Measurements from ENCODE around the gene XPNPEP3.
A peak's percentile ranks its signal among the peaks of the same experiment; 100 is the strongest.

XPNPEP3 gene

DNA sequence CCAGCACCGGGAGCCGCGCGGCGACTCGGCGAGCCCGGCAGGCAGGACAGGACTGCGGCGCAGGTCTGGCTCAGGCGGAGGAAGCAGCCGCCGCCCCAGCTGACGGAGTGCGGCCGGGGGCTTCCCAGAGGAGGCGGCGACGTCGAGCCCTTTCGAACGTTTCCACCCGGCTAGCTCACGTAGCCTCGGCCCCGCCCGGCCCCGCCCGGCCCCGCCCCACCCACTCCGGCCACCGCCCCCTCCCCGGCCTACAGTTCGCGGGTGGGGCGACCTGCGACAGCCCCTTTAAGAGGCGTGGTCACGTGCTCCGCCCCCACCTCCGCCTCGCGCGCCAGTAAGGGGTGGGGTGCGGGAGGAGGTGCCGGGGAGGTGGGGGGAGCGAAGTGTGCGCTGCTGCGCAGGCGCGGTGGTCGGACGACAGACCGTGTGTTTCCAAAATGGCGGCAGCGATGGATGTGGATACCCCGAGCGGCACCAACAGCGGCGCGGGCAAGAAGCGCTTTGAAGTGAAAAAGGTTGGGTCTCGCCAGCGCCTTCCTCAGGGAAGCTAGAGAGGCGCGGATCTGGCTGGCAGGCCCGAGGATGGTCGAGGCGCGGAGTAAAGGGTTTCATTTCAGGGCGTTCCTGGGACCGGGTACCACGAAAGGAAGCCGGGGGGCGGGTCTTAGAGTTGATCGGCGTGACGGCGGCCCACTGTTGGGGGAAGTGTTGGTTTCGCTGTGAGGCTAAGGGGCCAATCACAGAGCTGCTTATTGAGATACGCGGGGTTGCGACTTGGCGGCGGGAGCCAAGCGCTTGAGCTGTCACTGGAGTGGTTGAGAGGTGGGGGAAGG, 94.2 kb downstream of the XPNPEP3 start, which contains the start of gene RBX1:
Gene RBX1, plus strand, starts transcription at position 417 of the 833 bp plus-strand sequence. Its CDS starts 21 bp downstream, at position 438.
- DNase-seq, result peak; percentile 98

DNA sequence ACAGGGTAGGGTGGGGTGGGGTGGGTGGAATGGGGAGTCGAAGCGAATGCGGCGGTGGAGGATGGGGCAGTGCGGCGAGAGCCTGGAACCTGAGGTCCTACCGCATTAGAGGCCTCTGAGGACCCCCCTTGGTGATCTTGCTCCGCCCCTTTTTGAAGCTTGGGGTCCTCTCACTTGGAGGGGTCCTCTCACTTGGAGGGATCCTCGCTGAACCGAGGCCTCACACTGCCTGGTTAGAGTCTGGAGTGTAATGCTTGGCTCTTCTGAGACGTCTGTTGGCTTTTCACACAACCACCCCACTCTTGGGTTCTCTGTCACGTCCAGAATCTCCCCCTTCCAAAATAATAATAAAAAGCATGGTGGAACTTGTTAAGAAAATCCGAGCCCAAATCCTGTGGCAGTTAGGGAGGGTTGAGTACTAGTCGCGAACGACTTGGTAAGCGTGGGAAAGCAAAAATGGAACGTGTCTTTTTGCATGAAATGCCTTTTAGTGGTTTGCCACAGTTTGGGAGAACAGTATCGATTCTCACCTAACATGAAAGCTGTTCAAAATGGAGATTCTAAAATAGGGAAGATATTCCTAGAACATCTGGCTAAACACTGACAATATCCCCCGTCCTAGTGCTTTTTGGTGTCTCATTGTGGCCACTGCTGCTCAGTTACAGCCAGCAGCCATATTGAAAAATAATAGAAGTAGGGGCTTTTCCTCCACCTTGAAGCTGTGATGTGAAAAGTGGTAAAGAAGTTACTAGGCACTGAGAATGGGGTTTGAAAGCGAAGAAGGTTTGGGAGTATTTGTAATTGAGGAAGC, 95.1 kb downstream of the XPNPEP3 start:
- DNase-seq, result no peak

GRCh38 chr22:40953471-40953870, 96.5 kb downstream of the XPNPEP3 start:
- no peak for DNase-seq

DNA sequence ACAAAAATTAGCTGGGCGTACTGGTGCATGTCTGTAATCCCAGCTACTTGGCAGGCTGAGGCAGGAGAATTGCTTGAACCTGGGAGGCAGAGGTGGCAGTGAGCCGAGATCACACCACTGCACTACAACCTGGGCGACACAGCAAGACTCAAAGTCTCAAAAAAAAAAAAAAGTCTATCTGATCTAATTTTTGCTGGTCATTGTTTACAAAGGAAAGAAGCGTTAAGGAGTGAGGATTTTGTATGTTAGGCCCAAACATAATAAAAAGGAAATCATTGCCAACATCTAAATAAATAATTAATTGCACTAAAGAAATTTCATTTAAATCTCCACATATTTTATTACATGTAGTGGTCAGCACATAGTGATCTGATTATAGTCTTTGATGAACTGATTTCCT, 97.2 kb downstream of the XPNPEP3 start:
- no peak for DNase-seq

DNA sequence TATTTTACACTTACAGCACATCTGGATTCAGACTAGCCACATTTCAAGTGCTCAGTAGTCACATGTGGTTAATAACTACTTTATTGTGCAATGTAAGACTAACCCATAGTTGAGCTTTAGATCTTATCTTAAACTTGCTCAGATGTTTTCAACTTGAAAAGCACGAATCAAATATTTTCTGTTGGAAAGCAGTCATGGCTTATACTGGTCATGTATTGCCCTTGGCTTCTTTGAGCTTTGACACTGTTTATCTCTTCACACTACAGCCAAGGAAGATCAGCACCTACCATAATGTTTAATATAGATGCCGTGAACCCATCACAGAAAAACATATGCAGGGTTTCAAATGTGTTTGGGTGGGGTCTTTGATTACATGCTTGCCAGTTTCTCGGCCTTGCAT, 98.6 kb downstream of the XPNPEP3 start:
- no peak for DNase-seq

DNA sequence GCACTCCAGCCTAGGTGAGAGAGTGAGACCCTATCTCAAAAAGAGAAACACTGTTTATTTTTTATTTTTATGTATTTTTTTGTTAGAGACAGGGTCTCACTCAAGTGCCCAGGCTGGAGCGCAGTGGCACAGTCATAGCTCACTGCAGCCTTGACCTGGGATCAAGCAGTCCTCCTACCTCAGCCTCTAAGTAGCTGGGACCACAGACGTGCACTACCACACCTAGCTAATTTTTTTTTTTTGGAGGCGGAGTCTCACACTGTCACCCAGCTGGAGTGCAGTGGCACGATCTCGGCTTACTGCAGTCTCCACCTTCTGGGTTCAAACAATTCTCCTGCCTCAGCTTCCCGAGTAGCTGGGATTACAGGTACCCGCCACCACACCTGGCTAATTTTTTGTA, 100.7 kb downstream of the XPNPEP3 start:
- no peak for DNase-seq

DNA sequence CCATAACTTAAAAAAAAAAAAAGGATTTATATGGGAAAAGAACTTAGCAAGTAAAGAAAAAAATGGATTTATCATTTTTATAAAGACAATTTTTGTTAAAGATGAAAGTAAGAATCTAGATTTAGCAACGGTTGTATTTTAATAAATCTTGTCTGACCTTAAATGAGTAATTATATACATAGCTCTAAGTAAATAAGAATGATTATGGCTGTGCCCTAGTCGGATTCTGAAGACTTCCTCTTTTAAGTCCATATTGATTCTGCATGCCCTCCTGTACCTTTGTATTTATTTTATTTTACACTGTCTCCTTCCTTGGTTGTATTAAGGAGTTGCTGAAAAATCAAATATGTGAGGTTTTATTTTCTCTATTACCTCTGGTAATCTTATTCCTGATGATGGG, 101.4 kb downstream of the XPNPEP3 start:
- DNase-seq, result no peak

GRCh38 chr22:40960145-40960544, 103.2 kb downstream of the XPNPEP3 start:
- DNase-seq, result no peak

- DNase-seq, result no peak
Observed at GRCh38 chr22:40965936-40966725, 109.2 kb downstream of the XPNPEP3 start.

- DNase-seq, result no peak
Observed at GRCh38 chr22:40966726-40967085, 109.8 kb downstream of the XPNPEP3 start.

DNA sequence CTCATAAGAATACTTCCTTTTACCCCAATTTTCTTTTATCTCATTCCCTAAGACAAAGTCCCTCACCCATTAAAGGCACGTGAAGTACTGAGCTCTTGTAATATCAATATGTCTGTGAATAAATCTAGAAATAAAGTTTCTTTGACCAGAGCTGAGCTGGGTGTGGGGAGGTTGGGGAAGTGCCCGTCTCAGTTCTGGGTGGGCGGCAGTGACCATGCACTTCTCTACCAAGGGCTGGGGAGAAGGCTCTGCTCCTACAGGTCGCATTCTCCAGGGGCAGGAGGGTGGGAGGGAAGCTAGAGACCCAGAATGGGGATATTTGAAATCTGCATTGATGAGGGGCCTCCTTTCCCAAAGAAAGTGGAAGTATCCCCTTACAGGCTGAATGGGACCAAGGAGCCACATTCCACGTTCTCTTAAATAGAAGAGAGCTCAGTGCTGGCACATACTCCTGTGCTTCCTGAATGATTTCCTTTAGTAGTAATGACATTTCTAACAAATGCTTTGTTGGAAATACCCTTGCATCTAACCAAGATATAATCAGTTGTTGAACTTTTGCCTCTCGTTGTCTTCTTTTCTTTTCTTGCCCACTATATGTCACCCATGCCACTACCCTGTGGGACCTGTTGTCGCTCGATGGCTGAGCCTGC, 110.3 kb downstream of the XPNPEP3 start:
- DNase-seq, result no peak

- DNase-seq, result no peak
Observed at GRCh38 chr22:40972587-40972986, 115.6 kb downstream of the XPNPEP3 start.

- DNase-seq, result no peak
Observed at GRCh38 chr22:40973144-40973543, 116.2 kb downstream of the XPNPEP3 start.

- no peak for DNase-seq
Observed at GRCh38 chr22:40975366-40975765, 118.4 kb downstream of the XPNPEP3 start.

DNA sequence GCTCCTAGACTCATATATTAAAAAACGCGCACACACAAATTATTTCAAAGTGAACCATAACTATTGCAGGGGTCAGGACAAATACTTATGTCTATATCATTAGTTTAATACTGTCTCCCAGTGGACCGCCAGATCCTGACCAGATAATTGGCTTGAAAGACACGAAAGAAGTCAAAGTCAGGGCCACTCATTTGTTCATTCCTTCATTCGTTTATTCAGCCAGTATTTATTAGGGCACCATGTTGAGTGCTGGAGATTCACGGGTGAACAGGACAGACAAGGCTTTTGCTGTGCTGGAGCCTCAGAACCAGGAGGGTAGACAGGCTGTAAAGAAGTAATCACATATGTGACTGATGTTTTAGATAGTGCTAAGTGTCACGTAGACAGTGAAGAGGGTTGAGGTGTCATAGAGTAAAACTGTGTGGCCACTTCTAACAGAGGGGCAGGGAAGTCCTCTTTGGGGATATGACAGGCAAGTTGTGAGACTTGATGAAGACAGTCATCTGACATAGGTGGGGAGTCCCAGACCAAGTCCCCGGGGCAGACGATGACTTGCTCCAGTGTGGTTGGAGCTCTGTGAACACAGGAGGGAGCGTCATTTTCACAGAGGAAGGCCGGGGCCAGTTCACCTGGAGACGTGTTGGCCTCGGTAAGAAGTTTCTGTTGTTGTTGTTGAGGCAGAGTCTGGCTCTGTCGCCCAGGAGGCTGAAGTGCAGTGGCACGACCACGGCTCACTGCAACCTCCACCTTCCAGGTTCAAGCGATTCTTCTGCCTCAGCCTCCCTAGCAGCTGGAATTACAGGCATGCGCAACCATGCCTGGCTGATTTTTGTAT, 120.1 kb downstream of the XPNPEP3 start:
- no peak for DNase-seq

DNA sequence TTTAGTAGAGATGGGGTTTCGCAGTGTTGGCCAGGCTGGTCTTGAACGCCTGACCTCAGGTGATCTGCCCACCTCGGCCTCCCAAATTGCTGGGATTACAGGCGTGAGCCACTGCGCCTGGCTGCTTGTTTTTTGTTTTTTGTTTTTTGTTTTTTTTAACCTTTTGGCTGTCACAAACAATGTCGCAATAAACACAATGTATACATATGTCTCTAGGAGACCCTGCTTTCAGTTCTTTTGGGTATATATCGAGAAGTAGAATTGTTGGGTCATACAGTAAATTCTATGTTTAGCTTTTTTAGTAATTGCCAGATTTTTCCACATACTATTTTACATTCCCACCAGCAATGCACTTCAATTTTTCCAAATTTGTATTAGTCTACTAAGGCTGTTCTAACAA, 122.2 kb downstream of the XPNPEP3 start:
- DNase-seq, result no peak

DNA sequence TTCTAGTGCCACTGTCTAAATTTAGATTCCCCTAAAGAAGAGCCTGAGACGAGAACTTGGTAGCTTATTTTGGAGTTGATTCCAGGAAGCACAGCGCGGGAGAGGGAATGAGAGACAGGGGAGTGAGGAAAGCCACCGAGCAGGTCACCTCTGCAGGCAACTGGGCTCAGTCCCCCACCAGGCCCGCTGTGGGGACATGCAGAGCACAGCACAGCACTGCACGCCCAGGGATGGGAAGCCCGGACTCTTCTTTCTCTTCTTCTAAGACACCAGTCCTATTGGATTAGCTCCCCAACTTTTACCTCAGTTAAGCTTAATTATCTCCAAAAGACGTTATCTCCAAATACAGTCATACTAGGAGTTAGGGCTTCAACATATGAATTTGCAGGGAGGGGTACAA, 122.9 kb downstream of the XPNPEP3 start:
- DNase-seq, result no peak

Data from effector CD4-positive, alpha-beta T cell (primary cell).